ENCODE data around the gene DLGAP1. TPM values are rescaled to one million over a fixed set of nuclear protein-coding genes. Genes with fewer than 3 reads are reported as not detected.
A peak's percentile ranks its signal among the peaks of the same experiment; 100 is the strongest.

Gene DLGAP1
- polyA plus RNA-seq, 4 donors, result 0.22 to 0.47 TPM; not detected in 2

- H3K4me1 ChIP-seq (ENCODE audit: control insufficient read depth in 3 of 3, insufficient read depth in 2 of 3, low read depth in 1 of 3, low read length in 2 of 3), result peaks cover 0 to 14% (median 4%) of the 10 kb centered on the region in 3 donors
- 2% methylated on average over 38 to 40 of the region's 40 CpGs for WGBS, 3 donors
- DNase-seq (peak; percentile 86 to 94), FAIRE-seq (no peak)
- H3K9me3 ChIP-seq (ENCODE audit: control insufficient read depth in 2 of 2, insufficient read depth in 1 of 2, low read depth in 1 of 2, low read length in 1 of 2), result no peaks in the 10 kb centered on the region
- no peaks in the 10 kb centered on the region for H3K36me3 ChIP-seq (ENCODE audit: control insufficient read depth in 3 of 3, insufficient read depth in 2 of 3, low read depth in 1 of 3, low read length in 3 of 3)
- H3K4me3 ChIP-seq (ENCODE audit: low read depth in 1 of 3, low read length in 3 of 3), result peak overlapping the region in 2 of 3 donors; percentile 38 to 46
- H3K27me3 ChIP-seq (ENCODE audit: control insufficient read depth in 3 of 3, insufficient read depth in 3 of 3, low read length in 3 of 3), result no peaks in the 10 kb centered on the region
- peak overlapping the region; percentile 39 to 78 (median 72) for H3K27ac ChIP-seq (ENCODE audit: low read depth in 1 of 3, low read length in 2 of 3)
Measured at GRCh38 chr18:3771121-3771971, 683.8 kb downstream of the DLGAP1 start.

GRCh38 chr18:3761266-3761665 is 693.8 kb downstream of the DLGAP1 start:
- Histone ChIP-seq H3K27me3 (ENCODE audit: control insufficient read depth in 3 of 3, insufficient read depth in 3 of 3, low read length in 3 of 3) (no peaks in the 10 kb centered on the region), H3K36me3 (ENCODE audit: control insufficient read depth in 3 of 3, insufficient read depth in 2 of 3, low read depth in 1 of 3, low read length in 3 of 3) (no peaks in the 10 kb centered on the region), H3K9me3 (ENCODE audit: control insufficient read depth in 2 of 2, insufficient read depth in 1 of 2, low read depth in 1 of 2, low read length in 1 of 2) (peaks cover 0 to 4% of the 10 kb centered on the region in 2 donors), H3K4me1 (ENCODE audit: control insufficient read depth in 3 of 3, insufficient read depth in 2 of 3, low read depth in 1 of 3, low read length in 2 of 3) (no peaks in the 10 kb centered on the region), H3K4me3 (ENCODE audit: low read depth in 1 of 3, low read length in 3 of 3) (no peak overlapping the region), H3K27ac (ENCODE audit: low read depth in 1 of 3, low read length in 2 of 3) (no peak overlapping the region)
- FAIRE-seq, result no peak
- no peak for DNase-seq
- 79 to 86% (median 84%) methylated on average over 4 of the region's 4 CpGs for WGBS, 3 donors

- H3K27me3 ChIP-seq (ENCODE audit: control insufficient read depth in 3 of 3, insufficient read depth in 3 of 3, low read length in 3 of 3), result no peaks in the 10 kb centered on the region
- peaks cover 0 to 4% of the 10 kb centered on the region in 2 donors for H3K9me3 ChIP-seq (ENCODE audit: control insufficient read depth in 2 of 2, insufficient read depth in 1 of 2, low read depth in 1 of 2, low read length in 1 of 2)
- no peak overlapping the region for H3K4me3 ChIP-seq (ENCODE audit: low read depth in 1 of 3, low read length in 3 of 3)
- 75 to 87% (median 77%) methylated on average over 7 of the region's 7 CpGs for WGBS, 3 donors
- FAIRE-seq, result no peak
- H3K27ac ChIP-seq (ENCODE audit: low read depth in 1 of 3, low read length in 2 of 3), result no peak overlapping the region
- no peaks in the 10 kb centered on the region for H3K36me3 ChIP-seq (ENCODE audit: control insufficient read depth in 3 of 3, insufficient read depth in 2 of 3, low read depth in 1 of 3, low read length in 3 of 3)
- DNase-seq, result no peak
- no peaks in the 10 kb centered on the region for H3K4me1 ChIP-seq (ENCODE audit: control insufficient read depth in 3 of 3, insufficient read depth in 2 of 3, low read depth in 1 of 3, low read length in 2 of 3)
Measured at GRCh38 chr18:3760741-3761140, 694.4 kb downstream of the DLGAP1 start.

- WGBS, 3 donors, result 77 to 87% (median 80%) methylated on average over 2 of the region's 2 CpGs
- DNase-seq (no peak), FAIRE-seq (no peak)
- Histone ChIP-seq H3K36me3 (ENCODE audit: control insufficient read depth in 3 of 3, insufficient read depth in 2 of 3, low read depth in 1 of 3, low read length in 3 of 3) (no peaks in the 10 kb centered on the region), H3K4me3 (ENCODE audit: low read depth in 1 of 3, low read length in 3 of 3) (no peak overlapping the region), H3K27me3 (ENCODE audit: control insufficient read depth in 3 of 3, insufficient read depth in 3 of 3, low read length in 3 of 3) (no peaks in the 10 kb centered on the region), H3K4me1 (ENCODE audit: control insufficient read depth in 3 of 3, insufficient read depth in 2 of 3, low read depth in 1 of 3, low read length in 2 of 3) (no peaks in the 10 kb centered on the region), H3K27ac (ENCODE audit: low read depth in 1 of 3, low read length in 2 of 3) (no peak overlapping the region), H3K9me3 (ENCODE audit: control insufficient read depth in 2 of 2, insufficient read depth in 1 of 2, low read depth in 1 of 2, low read length in 1 of 2) (peaks cover 0 to 4% of the 10 kb centered on the region in 2 donors)
Measured at GRCh38 chr18:3759099-3759498, 696.0 kb downstream of the DLGAP1 start.

GRCh38 chr18:3758531-3758930 is 696.6 kb downstream of the DLGAP1 start:
- Histone ChIP-seq H3K4me1 (ENCODE audit: control insufficient read depth in 3 of 3, insufficient read depth in 2 of 3, low read depth in 1 of 3, low read length in 2 of 3) (no peaks in the 10 kb centered on the region), H3K9me3 (ENCODE audit: control insufficient read depth in 2 of 2, insufficient read depth in 1 of 2, low read depth in 1 of 2, low read length in 1 of 2) (peaks cover 0 to 4% of the 10 kb centered on the region in 2 donors), H3K27ac (ENCODE audit: low read depth in 1 of 3, low read length in 2 of 3) (no peak overlapping the region), H3K27me3 (ENCODE audit: control insufficient read depth in 3 of 3, insufficient read depth in 3 of 3, low read length in 3 of 3) (no peaks in the 10 kb centered on the region), H3K36me3 (ENCODE audit: control insufficient read depth in 3 of 3, insufficient read depth in 2 of 3, low read depth in 1 of 3, low read length in 3 of 3) (no peaks in the 10 kb centered on the region), H3K4me3 (ENCODE audit: low read depth in 1 of 3, low read length in 3 of 3) (no peak overlapping the region)
- WGBS, 3 donors, result 84 to 91% (median 90%) methylated on average over 7 of the region's 7 CpGs
- FAIRE-seq (no peak), DNase-seq (no peak)

- WGBS, 3 donors, result 92 to 95% (median 93%) methylated on average over 3 of the region's 3 CpGs
- FAIRE-seq (no peak), DNase-seq (no peak)
- Histone ChIP-seq H3K9me3 (ENCODE audit: control insufficient read depth in 2 of 2, insufficient read depth in 1 of 2, low read depth in 1 of 2, low read length in 1 of 2) (peaks cover 0 to 4% of the 10 kb centered on the region in 2 donors), H3K4me1 (ENCODE audit: control insufficient read depth in 3 of 3, insufficient read depth in 2 of 3, low read depth in 1 of 3, low read length in 2 of 3) (no peaks in the 10 kb centered on the region), H3K27me3 (ENCODE audit: control insufficient read depth in 3 of 3, insufficient read depth in 3 of 3, low read length in 3 of 3) (no peaks in the 10 kb centered on the region), H3K36me3 (ENCODE audit: control insufficient read depth in 3 of 3, insufficient read depth in 2 of 3, low read depth in 1 of 3, low read length in 3 of 3) (no peaks in the 10 kb centered on the region), H3K27ac (ENCODE audit: low read depth in 1 of 3, low read length in 2 of 3) (no peak overlapping the region), H3K4me3 (ENCODE audit: low read depth in 1 of 3, low read length in 3 of 3) (no peak overlapping the region)
Measured at GRCh38 chr18:3757361-3757760, 697.7 kb downstream of the DLGAP1 start.

GRCh38 chr18:3753106-3753505 is 702.0 kb downstream of the DLGAP1 start:
- Histone ChIP-seq H3K4me1 (ENCODE audit: control insufficient read depth in 3 of 3, insufficient read depth in 2 of 3, low read depth in 1 of 3, low read length in 2 of 3) (no peaks in the 10 kb centered on the region), H3K27ac (ENCODE audit: low read depth in 1 of 3, low read length in 2 of 3) (no peak overlapping the region), H3K9me3 (ENCODE audit: control insufficient read depth in 2 of 2, insufficient read depth in 1 of 2, low read depth in 1 of 2, low read length in 1 of 2) (peaks cover 0 to 4% of the 10 kb centered on the region in 2 donors), H3K27me3 (ENCODE audit: control insufficient read depth in 3 of 3, insufficient read depth in 3 of 3, low read length in 3 of 3) (no peaks in the 10 kb centered on the region), H3K36me3 (ENCODE audit: control insufficient read depth in 3 of 3, insufficient read depth in 2 of 3, low read depth in 1 of 3, low read length in 3 of 3) (no peaks in the 10 kb centered on the region), H3K4me3 (ENCODE audit: low read depth in 1 of 3, low read length in 3 of 3) (no peak overlapping the region)
- no peak for DNase-seq
- FAIRE-seq, result no peak
- 75 to 81% (median 79%) methylated on average over 4 of the region's 4 CpGs for WGBS, 3 donors

GRCh38 chr18:3748086-3748485 is 707.0 kb downstream of the DLGAP1 start:
- Histone ChIP-seq H3K4me3 (ENCODE audit: low read depth in 1 of 3, low read length in 3 of 3) (no peak overlapping the region), H3K27me3 (ENCODE audit: control insufficient read depth in 3 of 3, insufficient read depth in 3 of 3, low read length in 3 of 3) (no peaks in the 10 kb centered on the region), H3K4me1 (ENCODE audit: control insufficient read depth in 3 of 3, insufficient read depth in 2 of 3, low read depth in 1 of 3, low read length in 2 of 3) (no peaks in the 10 kb centered on the region), H3K9me3 (ENCODE audit: control insufficient read depth in 2 of 2, insufficient read depth in 1 of 2, low read depth in 1 of 2, low read length in 1 of 2) (no peaks in the 10 kb centered on the region), H3K36me3 (ENCODE audit: control insufficient read depth in 3 of 3, insufficient read depth in 2 of 3, low read depth in 1 of 3, low read length in 3 of 3) (no peaks in the 10 kb centered on the region), H3K27ac (ENCODE audit: low read depth in 1 of 3, low read length in 2 of 3) (no peak overlapping the region)
- FAIRE-seq (no peak), DNase-seq (no peak)
- 73 to 97% (median 78%) methylated on average over 3 of the region's 3 CpGs for WGBS, 3 donors
